Thyroid gland (tissue), 4 donors: ENCODE results near the gene NBDY.

Experiments used
- POLR2A ChIP-seq, 2 donors: fragments of 450-650 bp; IDR thresholded peaks; one replicate each; pipeline ENCODE4 v1.6.1; 2017; ENCODE audit warnings: antibody characterized with exemption in 2 of 2, mild to moderate bottlenecking in 2 of 2, moderate library complexity in 1 of 2
- TF ChIP-seq, protein P1 (sequence below), 6 experiments: fragments of 200-600 bp in 3 of 6; fragments of 450-650 bp in 3 of 6; sonication (generic) in 3 of 6; IDR thresholded peaks; one replicate each; pipeline ENCODE4 v1.5.1; 2016 to 2019; ENCODE audit warnings: antibody characterized with exemption in 6 of 6, mild to moderate bottlenecking in 2 of 6, inconsistent platforms in 1 of 6, moderate library complexity in 1 of 6

DNA sequence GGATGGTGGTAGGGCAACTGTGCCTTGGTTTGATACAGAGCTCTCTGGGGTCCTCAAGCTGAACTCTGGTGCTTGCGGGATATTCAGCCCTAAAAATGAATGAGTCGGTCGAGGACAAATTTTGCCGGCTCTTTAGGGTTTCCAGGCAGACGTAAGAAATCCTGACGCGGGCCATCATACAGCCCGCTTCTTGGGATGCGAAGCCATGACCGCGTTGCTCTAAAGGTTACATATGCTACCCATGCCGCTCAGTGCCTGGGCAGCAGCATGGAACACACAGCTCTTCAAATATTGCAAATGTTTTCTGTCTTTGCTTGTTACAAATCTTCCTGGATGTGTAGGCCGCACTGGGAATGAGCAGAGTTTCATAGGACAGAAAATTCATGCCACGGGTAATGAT, 55.6 kb downstream of the NBDY start:
- TF ChIP-seq, protein P1, sequence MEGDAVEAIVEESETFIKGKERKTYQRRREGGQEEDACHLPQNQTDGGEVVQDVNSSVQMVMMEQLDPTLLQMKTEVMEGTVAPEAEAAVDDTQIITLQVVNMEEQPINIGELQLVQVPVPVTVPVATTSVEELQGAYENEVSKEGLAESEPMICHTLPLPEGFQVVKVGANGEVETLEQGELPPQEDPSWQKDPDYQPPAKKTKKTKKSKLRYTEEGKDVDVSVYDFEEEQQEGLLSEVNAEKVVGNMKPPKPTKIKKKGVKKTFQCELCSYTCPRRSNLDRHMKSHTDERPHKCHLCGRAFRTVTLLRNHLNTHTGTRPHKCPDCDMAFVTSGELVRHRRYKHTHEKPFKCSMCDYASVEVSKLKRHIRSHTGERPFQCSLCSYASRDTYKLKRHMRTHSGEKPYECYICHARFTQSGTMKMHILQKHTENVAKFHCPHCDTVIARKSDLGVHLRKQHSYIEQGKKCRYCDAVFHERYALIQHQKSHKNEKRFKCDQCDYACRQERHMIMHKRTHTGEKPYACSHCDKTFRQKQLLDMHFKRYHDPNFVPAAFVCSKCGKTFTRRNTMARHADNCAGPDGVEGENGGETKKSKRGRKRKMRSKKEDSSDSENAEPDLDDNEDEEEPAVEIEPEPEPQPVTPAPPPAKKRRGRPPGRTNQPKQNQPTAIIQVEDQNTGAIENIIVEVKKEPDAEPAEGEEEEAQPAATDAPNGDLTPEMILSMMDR (IDR thresholded peaks at IDR 0.05): no peak
- TF ChIP-seq POLR2A (IDR thresholded peaks at IDR 0.05): no peak
